ENCODE results near the gene ZSWIM4. TPM values are rescaled to one million over a fixed set of nuclear protein-coding genes. Genes with fewer than 3 reads are reported as not detected.
A peak's percentile ranks its signal among the peaks of the same experiment; 100 is the strongest.

Gene ZSWIM4
- total RNA-seq, 1 donor from 2014 or later = 13.5 TPM

DNA sequence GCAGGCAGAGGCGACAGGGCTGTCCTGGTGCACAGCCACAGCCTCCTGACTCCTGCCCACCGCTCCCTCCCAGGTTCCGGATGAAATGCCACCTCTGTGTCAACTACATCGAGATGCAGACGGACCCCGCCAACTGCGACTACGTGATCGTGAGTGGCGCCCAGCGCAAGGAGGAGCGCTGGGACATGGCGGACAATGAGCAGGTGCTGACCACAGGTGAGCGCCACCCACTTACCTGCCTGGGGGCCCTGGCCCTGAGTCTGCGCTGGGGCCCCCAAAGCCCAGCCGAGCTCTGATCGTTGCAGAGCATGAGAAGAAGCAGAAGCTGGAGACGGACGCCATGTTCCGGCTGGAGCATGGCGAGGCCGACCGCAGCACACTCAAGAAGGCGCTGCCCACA is 36.4 kb upstream of the ZSWIM4 start:
- H3K4me3 ChIP-seq (ENCODE audit: low read depth, low read length) = no peak overlapping the region
- DNase-seq (ENCODE audit: low read depth) = no peak
- TF ChIP-seq, protein P1, sequence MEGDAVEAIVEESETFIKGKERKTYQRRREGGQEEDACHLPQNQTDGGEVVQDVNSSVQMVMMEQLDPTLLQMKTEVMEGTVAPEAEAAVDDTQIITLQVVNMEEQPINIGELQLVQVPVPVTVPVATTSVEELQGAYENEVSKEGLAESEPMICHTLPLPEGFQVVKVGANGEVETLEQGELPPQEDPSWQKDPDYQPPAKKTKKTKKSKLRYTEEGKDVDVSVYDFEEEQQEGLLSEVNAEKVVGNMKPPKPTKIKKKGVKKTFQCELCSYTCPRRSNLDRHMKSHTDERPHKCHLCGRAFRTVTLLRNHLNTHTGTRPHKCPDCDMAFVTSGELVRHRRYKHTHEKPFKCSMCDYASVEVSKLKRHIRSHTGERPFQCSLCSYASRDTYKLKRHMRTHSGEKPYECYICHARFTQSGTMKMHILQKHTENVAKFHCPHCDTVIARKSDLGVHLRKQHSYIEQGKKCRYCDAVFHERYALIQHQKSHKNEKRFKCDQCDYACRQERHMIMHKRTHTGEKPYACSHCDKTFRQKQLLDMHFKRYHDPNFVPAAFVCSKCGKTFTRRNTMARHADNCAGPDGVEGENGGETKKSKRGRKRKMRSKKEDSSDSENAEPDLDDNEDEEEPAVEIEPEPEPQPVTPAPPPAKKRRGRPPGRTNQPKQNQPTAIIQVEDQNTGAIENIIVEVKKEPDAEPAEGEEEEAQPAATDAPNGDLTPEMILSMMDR (conservative IDR thresholded peaks at IDR 0.05; ENCODE audit: low read depth, low read length) = no peak

DNA sequence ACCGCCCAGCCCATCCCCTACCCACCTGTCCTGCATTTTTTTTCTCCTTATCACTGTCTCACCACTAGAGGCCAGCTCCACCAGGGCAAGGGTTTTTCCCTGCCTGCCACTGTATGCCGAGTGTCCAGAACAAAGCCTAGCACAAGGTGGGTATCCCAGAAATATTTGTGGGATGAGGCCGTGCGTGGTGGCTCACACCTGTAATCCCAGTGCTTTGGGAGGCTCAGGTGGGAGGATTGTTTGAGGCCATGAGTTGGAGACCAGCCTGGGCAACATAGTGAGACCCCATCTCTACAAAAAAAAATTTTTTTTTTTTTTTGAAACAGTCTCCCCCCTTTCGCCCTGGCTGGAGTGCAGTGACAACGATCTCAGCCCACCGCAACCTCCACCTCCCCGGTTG is 33.8 kb upstream of the ZSWIM4 start:
- no peak for DNase-seq (ENCODE audit: low read depth)

DNA sequence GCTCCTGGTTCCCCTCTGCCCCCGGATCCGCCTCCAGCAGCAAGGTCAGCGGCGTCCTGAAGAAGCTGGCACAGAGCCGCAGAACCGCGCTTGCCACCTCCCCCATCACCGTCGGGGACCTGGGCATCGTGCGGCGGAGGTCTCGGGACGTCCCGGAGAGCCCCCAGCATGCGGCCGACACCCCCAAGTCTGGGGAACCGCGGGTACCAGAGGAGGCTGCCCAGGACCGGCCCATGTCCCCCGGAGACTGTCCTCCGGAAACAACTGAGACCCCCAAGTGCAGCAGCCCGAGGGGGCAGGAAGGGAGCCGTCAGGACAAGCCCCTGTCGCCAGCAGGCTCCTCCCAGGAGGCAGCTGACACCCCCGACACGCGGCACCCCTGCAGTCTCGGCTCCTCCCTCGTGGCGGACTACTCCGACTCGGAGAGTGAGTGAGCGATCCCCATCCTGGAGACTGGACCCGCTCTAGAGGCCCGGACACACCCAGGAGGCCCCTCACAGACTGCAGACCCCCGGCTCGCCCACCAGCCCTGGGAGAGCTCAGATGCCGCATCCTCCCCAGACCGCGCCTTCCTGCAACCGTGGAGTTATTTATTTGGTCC is 32.5 kb upstream of the ZSWIM4 start:
- no peak overlapping the region for H3K4me3 ChIP-seq (ENCODE audit: low read depth, low read length)
- TF ChIP-seq, protein P1 (conservative IDR thresholded peaks at IDR 0.05; ENCODE audit: low read depth, low read length) = no peak
- DNase-seq (ENCODE audit: low read depth) = no peak

More for the DNA sequence above, 33.8 kb upstream of the ZSWIM4 start:
- no peak overlapping the region for H3K4me3 ChIP-seq (ENCODE audit: low read depth, low read length)
- TF ChIP-seq, protein P1 (conservative IDR thresholded peaks at IDR 0.05; ENCODE audit: low read depth, low read length) = peak; percentile 19

DNA sequence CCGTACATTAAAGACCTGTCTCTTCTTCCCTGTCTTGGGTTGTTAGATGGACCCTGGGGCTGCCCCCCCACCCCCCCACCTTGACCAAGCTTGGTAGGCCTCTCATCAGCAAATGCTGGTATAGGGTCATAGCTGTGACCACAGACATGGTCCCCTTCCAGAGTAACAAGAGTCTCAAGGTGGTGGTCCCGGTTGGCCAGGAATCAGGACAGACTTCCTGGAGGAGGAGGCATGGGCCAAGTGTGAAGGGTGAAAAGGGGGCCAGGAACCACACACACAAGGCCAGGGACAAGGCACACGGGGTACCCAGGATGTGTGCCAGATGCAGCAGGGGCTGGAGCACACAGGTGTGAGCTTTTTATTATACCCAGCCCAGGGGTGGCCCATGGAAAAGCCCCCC is 32.0 kb upstream of the ZSWIM4 start:
- no peak overlapping the region for H3K4me3 ChIP-seq (ENCODE audit: low read depth, low read length)
- TF ChIP-seq, protein P1 (conservative IDR thresholded peaks at IDR 0.05; ENCODE audit: low read depth, low read length) = no peak
- no peak for DNase-seq (ENCODE audit: low read depth)

DNA sequence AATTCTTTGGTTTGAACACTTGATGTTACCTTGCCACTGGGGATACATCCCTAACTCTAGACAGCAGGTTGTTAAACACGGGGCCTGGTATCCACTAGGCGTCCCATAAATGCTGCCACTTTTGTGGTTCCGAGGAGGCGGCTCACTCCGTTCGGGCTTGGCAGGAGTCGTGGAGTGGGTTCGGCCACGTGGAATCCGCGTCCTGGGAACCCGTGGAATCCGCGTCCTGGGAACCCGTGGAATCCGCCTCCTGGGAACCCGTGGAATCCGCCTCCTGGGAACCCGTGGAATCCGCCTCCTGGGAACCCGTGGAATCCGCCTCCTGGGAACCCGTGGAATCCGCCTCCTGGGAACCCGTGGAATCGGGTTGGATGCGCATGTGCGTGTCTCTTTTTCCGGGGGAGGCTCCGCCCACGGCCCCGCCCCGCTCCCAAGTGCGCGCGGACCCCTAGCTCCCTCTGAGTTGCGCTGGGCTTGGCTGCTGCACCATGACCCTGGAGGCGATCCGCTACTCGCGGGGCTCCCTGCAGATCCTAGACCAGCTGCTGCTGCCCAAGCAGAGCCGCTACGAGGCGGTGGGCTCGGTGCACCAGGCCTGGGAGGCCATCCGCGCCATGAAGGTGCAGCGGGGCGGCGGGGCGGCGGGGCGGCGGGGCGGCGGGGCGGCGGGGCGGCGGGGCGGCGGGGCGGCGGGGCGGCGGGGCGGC is 31.0 kb upstream of the ZSWIM4 start, which contains the start of gene MRI1:
MRI1 (plus strand) TSS at position 422 of the 707 bp plus-strand sequence; CDS start at position 489, 67 bp downstream.
- no peak for DNase-seq (ENCODE audit: low read depth)
- TF ChIP-seq, protein P1 (conservative IDR thresholded peaks at IDR 0.05; ENCODE audit: low read depth, low read length) = no peak
- H3K4me3 ChIP-seq (ENCODE audit: low read depth, low read length) = peak within 1 kb of the TSS; percentile 81

DNA sequence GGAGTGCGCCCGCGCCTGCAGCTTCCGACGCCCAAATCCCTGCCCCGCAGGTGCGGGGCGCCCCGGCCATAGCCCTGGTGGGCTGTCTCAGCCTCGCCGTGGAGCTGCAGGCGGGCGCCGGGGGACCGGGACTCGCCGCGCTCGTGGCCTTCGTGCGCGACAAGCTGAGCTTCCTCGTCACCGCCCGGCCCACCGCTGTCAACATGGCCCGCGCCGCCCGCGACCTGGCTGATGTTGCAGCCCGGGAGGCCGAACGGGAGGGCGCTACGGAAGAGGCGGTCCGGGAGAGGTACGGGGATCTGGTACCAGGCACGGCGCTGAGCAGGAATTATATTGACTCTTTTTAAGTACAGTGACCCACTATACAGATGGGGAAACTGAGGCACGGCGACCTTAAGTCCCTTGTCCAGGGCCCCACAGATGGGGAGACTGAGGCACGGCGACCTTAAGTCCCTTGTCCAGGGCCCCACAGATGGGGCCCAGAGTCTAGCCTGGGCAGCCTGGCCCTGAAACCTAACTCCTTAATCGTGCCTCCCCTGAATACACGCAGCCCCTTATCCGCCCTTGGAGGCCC is 30.3 kb upstream of the ZSWIM4 start:
- TF ChIP-seq, protein P1 (conservative IDR thresholded peaks at IDR 0.05; ENCODE audit: low read depth, low read length) = no peak
- peak overlapping the region; percentile 81 for H3K4me3 ChIP-seq (ENCODE audit: low read depth, low read length)
- no peak for DNase-seq (ENCODE audit: low read depth)
